Measurements from ENCODE around the gene DNAH1. TPM values are rescaled to one million over a fixed set of nuclear protein-coding genes. Genes with fewer than 3 reads are reported as not detected.

DNAH1 gene
- total RNA-seq, 1 experiment from 2014 or later: 5.5 TPM

GRCh38 chr3:52433996-52434479, 117.9 kb downstream of the DNAH1 start:
- Histone ChIP-seq H3K9me2 (ENCODE audit: insufficient read depth) (no peaks in the 10 kb centered on the region), H3K79me2 (ENCODE audit: insufficient read depth, low read length) (no peaks in the 10 kb centered on the region), H3K4me2 (ENCODE audit: low read length) (no peak overlapping the region), H2AFZ (ENCODE audit: low read depth, low read length, poor library complexity, severe bottlenecking) (no peak overlapping the region), H3K36me3 (ENCODE audit: control insufficient read depth in 1 of 2, insufficient read depth in 2 of 2, low read length in 2 of 2) (no peaks in the 10 kb centered on the region), H3K4me1 (ENCODE audit: control insufficient read depth in 1 of 2, insufficient read depth in 2 of 2, low read length in 2 of 2) (no peaks in the 10 kb centered on the region), H3K27ac (ENCODE audit: low read depth, low read length) (no peak overlapping the region), H4K20me1 (ENCODE audit: insufficient read depth) (no peaks in the 10 kb centered on the region), H3K9ac (ENCODE audit: low read length) (no peak overlapping the region), H3K9me3 (ENCODE audit: control insufficient read depth in 1 of 2, insufficient read depth in 1 of 2, low read depth in 1 of 2, low read length in 2 of 2) (no peaks in the 10 kb centered on the region), H3K4me3 (replicated peaks in 1 of 2; ENCODE audit: low read depth in 1 of 2, low read length in 2 of 2) (no peak overlapping the region), H3K27me3 (ENCODE audit: insufficient read depth, low read length) (no peaks in the 10 kb centered on the region)
- no peak for TF ChIP-seq ELF1 (IDR thresholded peaks at IDR 0.05; ENCODE audit: borderline replicate concordance, low read depth)
- TF ChIP-seq POLR2A (IDR thresholded peaks at IDR 0.05; ENCODE audit: borderline replicate concordance, extremely low read depth, insufficient read depth, insufficient read length): no peak
- no peak for TF ChIP-seq SRF (IDR thresholded peaks at IDR 0.05; ENCODE audit: low read depth)
- no peak for TF ChIP-seq ZBTB33 (IDR thresholded peaks at IDR 0.05; ENCODE audit: extremely low read depth, insufficient replicate concordance, low read length)
- TF ChIP-seq, protein P1, sequence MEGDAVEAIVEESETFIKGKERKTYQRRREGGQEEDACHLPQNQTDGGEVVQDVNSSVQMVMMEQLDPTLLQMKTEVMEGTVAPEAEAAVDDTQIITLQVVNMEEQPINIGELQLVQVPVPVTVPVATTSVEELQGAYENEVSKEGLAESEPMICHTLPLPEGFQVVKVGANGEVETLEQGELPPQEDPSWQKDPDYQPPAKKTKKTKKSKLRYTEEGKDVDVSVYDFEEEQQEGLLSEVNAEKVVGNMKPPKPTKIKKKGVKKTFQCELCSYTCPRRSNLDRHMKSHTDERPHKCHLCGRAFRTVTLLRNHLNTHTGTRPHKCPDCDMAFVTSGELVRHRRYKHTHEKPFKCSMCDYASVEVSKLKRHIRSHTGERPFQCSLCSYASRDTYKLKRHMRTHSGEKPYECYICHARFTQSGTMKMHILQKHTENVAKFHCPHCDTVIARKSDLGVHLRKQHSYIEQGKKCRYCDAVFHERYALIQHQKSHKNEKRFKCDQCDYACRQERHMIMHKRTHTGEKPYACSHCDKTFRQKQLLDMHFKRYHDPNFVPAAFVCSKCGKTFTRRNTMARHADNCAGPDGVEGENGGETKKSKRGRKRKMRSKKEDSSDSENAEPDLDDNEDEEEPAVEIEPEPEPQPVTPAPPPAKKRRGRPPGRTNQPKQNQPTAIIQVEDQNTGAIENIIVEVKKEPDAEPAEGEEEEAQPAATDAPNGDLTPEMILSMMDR (IDR thresholded peaks at IDR 0.05 in 2 of 3, conservative IDR thresholded peaks at IDR 0.05 in 1 of 3; ENCODE audit: borderline replicate concordance in 1 of 3, insufficient read depth in 1 of 3, low read depth in 2 of 3, low read length in 2 of 3): no peak
- TF ChIP-seq CEBPB (IDR thresholded peaks at IDR 0.05; ENCODE audit: low read depth): no peak
- no peak for TF ChIP-seq POLR2AphosphoS5 (IDR thresholded peaks at IDR 0.05; ENCODE audit: low read depth, low read length)
- ChIA-PET RAD21 (ENCODE audit: low non-redundant PET in 1 of 2, low total read pairs in 2 of 2, uncharacterized antibody in 2 of 2, unreplicated experiment in 2 of 2) (no interaction called here), CTCF (no interaction called here), POLR2A (interaction anchor here (1.3 kb wide), 1 partner anchor 11 kb away, joined by 3 read pairs; the partner anchor contains the start of gene SEMA3G)
- no peak for DNase-seq (ENCODE audit: low read depth, low spot score)
- ATAC-seq: no peak
- no TSS peak for BruUV-seq (replicated peaks)
- intact Hi-C loops (cut with micrococcal nuclease): no loop called here
